Measurements from ENCODE around the gene RPH3AL.
"Not testable (repeated sequence)": the region's sequence is repeated elsewhere in the genome, so short reads cannot be mapped to it uniquely, and the experiment has no call there.

The RPH3AL gene

DNA sequence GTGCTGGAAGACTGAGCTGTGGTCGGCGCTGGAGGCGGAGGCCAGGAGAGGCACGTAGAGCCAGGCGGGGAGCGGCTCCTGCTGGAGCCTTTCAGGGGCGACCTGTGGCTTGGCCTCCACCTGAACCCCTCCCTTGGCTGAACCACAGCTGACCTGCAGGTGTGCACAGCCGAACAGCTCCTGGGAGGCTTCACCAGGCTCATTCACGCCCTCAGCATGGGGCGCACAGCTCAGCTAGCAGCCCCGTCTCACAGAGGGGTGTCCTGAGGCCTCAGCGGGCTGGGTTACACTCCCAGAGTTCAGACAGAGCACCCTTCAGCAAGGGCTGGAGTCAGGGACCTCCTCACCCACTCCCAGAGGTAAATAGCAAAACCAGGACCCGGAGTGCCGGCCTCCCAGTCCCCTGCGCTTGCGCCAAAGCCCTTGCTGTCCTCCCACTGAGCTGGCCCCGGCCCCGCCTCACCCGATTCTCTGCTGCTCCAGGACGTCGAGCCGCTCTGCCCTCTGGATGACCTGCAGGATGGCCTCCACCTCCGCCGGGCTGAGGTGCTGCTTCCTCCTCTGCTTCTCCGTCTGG is 31.7 kb downstream of the RPH3AL start:
- FAIRE-seq (no peak), DNase-seq (ENCODE audit: insufficient read length) (no peak)
- TF ChIP-seq POLR2A (IDR thresholded peaks at IDR 0.05; ENCODE audit: low read depth, low read length) (no peak), POLR2AphosphoS5 (IDR thresholded peaks at IDR 0.05; ENCODE audit: low read depth, low read length) (no peak), TAF1 (IDR thresholded peaks at IDR 0.05; ENCODE audit: borderline replicate concordance, low read depth, low read length) (no peak)

DNA sequence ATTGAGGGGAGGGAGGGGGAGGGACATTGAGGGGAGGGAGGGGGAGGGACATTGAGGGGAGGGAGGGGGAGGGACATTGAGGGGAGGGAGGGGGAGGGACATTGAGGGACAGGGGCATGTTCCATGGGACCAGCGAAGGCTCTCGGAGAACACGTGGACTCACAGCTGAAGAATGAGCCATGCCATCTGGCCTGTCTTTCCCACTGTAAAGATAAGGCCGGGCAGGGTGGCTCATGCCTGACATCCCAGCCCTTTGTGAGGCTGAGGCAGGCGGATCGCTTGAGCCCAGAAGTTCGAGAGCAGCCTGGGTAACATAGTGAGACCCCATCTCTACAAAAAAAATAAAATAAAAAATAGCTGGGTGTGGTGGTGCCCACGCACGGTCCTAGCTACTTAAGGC is 32.5 kb downstream of the RPH3AL start:
- TF ChIP-seq POLR2AphosphoS5 (IDR thresholded peaks at IDR 0.05; ENCODE audit: low read depth, low read length) (no peak), TAF1 (IDR thresholded peaks at IDR 0.05; ENCODE audit: borderline replicate concordance, low read depth, low read length) (no peak), POLR2A (IDR thresholded peaks at IDR 0.05; ENCODE audit: low read depth, low read length) (no peak)
- FAIRE-seq, result no peak
- DNase-seq (ENCODE audit: insufficient read length), result no peak

DNA sequence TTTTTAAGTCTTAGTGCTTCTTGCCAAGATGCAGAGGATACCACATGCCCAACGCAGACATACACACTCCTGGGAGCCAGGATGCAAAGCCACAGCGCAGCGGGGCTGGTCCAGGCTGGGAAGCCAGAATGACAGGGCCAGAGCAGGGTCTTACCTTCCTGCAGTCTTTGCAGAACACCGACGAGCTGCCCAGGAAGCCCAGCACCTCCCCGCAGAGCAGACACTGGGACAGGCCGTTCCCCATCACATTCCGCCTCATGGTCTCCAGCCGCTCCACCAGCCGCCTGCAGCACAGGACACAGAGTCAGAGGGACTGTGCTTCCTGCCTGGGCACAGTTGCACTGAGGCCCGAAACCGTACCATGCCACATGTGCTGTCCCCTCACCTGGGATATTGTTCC is 33.3 kb downstream of the RPH3AL start:
- DNase-seq (ENCODE audit: insufficient read length) (no peak), FAIRE-seq (no peak)
- TF ChIP-seq TAF1 (IDR thresholded peaks at IDR 0.05; ENCODE audit: borderline replicate concordance, low read depth, low read length) (no peak), POLR2AphosphoS5 (IDR thresholded peaks at IDR 0.05; ENCODE audit: low read depth, low read length) (no peak), POLR2A (IDR thresholded peaks at IDR 0.05; ENCODE audit: low read depth, low read length) (no peak)

DNA sequence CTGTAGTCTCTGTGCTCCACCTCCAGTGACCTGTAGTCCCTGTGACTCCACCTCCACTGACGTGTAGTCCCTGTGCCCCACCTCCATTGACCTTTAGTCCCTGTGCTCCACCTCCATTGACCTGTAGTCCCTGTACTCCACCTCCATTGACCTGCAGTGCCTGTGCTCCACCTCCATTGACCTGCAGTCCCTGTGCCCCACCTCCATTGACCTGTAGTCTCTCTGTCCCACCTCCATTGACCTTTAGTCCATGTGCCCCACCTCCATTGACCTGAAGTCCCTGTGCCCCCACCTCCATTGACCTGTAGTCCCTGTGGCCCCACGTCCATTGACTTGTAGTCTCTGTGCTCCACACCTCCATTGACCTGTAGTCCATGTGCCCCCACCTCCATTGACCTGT is 35.5 kb downstream of the RPH3AL start:
- FAIRE-seq; DNase-seq (ENCODE audit: insufficient read length): not testable (repeated sequence)

DNA sequence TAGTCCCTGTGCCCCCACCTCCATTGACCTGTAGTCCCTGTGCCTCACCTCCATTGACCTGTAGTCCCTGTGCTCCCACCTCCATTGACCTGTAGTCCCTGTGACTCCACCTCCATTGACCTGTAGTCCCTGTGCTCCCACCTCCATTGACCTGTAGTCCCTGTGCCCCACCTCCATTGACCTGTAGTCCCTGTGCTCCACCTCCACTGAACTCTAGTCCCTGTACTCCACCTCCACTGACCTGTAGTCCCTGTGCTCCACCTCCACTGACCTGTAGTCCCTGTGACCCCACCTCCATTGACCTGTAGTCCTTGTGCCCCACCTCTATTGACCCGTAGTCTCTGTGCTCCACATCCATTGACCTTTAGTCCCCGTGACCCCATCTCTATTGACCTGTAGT is 37.2 kb downstream of the RPH3AL start:
- not testable (repeated sequence) for FAIRE-seq

DNA sequence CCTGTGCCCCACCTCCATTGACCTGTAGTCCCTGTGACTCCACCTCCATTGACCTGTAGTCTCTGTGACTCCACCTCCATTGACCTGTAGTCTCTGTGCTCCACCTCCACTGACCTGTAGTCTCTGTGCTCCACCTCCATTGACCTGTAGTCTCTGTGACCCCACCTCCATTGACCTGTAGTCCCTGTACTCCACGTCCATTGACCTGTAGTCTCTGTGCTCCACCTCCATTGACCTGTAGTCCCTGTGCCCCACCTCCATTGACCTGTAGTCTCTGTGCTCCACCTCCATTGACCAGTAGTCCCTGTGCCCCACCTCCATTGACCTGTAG is 38.0 kb downstream of the RPH3AL start:
- FAIRE-seq; DNase-seq (ENCODE audit: insufficient read length): not testable (repeated sequence)

More for the DNA sequence above, 37.2 kb downstream of the RPH3AL start:
- DNase-seq (ENCODE audit: insufficient read length), result not testable (repeated sequence)

DNA sequence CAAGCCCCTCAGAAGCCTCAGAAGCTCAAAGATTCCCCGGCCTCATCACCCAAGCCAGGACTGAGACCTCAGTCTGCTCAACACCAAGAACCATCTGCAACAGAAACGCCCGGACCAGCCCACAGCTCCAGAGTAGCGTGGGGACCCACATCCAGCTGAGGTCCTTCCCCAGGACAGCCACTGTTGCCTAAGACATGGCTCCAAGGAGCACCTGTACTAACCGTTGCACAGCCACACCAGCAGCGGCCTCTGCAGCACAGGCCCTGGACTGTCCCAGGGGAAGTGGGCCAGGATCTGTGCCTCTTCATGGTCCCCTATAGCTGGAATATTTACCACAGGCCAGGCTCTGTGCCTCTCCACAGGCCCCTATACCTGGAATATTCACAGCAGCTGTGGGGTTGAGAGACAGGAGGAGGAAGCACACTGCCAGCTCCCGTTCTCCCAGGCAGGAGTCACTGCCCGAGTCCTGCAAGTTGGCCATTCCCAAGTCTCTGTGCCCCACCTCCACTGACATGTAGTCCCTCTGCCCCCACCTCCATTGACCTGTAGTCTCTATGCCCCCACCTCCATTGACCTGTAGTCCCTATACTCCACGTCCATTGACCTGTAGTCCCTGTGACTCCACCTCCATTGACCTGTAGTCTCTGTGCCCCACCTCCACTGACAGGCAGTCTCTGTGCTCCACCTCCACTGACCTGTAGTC is 38.5 kb downstream of the RPH3AL start:
- TF ChIP-seq POLR2A (IDR thresholded peaks at IDR 0.05; ENCODE audit: low read depth, low read length), result no peak
- TF ChIP-seq POLR2AphosphoS5 (IDR thresholded peaks at IDR 0.05; ENCODE audit: low read depth, low read length), result no peak
- no peak for TF ChIP-seq TAF1 (IDR thresholded peaks at IDR 0.05; ENCODE audit: borderline replicate concordance, low read depth, low read length)
- DNase-seq (ENCODE audit: insufficient read length) (no peak), FAIRE-seq (no peak)

DNA sequence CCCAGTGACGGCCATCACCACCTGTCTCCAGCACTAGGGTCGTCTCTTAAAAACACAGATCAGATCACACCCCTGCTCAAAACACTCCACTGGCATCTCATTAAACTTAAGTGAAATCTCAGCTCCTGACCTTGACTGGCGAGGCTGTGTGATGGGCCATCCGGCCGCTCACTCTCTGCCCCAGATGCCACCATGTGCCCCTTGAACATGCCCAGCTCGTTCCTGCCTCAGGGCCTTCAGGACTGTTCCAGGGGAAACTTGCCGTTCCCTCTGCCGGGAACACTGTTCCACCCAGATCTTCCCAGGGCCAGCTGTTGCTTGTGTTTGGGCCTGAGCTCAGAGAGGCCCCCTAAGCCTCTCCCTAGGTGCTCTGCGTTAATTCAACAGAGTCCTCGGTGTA is 39.4 kb downstream of the RPH3AL start:
- no peak for FAIRE-seq
- no peak for DNase-seq (ENCODE audit: insufficient read length)
- TF ChIP-seq TAF1 (IDR thresholded peaks at IDR 0.05; ENCODE audit: borderline replicate concordance, low read depth, low read length) (no peak), POLR2A (IDR thresholded peaks at IDR 0.05; ENCODE audit: low read depth, low read length) (no peak), POLR2AphosphoS5 (IDR thresholded peaks at IDR 0.05; ENCODE audit: low read depth, low read length) (no peak)

DNA sequence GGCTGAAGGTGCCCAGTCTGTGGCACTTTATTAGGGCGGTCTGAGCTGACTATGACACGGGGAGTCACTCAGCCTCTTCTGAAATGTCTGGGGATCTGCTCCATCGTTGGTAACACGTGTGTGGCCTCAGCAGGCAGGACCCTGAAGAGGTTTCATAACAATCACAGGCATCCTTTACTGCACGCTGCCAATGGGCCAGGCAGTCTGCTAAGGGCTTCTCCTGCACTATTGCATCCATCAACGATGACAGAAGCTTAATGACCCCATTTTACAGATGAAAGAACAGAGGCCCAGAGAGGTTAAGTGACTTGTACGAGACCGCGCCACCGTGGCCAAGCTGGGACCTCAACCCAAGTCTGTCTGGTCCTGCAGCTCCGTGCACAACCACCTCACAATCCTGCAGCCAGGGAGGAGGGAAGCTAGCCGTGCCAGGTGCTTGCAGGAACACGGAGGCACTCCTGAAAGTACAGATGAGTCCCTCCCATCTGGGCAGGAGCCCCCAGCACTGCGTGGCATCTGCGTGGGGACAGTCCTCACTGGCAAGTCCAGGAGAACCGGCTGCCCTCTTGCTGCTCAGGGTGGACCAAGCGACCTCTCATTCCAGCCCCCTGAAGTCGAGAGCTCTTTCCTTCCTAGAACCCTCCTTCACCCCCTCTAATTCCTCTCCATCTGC is 40.0 kb downstream of the RPH3AL start:
- FAIRE-seq (no peak), DNase-seq (ENCODE audit: insufficient read length) (no peak)
- no peak for TF ChIP-seq POLR2A (IDR thresholded peaks at IDR 0.05; ENCODE audit: low read depth, low read length)
- TF ChIP-seq TAF1 (IDR thresholded peaks at IDR 0.05; ENCODE audit: borderline replicate concordance, low read depth, low read length), result no peak
- no peak for TF ChIP-seq POLR2AphosphoS5 (IDR thresholded peaks at IDR 0.05; ENCODE audit: low read depth, low read length)

DNA sequence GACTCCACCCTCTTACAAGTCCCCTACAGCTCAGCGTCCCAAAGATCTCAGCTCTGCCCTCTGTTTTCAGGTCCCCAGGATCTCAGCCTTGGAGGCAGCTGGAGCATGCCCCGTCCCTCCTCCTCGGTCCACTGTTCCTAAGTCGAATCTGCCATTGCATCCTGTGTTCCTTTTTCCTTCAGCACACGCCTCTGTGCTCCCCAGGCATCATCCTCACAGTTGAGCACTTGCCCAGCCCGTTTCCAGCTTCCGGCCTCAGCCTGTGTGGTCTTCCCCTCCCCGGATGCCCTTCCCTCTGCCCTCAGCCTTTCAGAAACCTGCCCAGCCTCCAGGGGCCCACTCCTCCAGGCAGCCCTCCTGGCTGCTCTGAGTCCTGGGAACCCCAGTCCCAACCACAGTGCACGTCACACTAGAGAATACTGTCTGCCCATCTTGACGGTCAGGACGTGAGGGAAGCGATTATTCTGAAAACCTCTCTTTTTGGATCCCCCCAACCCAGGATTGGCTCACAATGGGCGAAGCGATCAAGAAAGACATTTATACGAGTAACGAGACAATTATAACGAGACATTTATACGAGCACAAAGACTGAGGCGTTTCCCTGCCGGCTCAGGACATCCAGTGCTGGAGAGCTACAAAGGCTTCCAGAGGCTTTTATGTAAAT is 41.4 kb downstream of the RPH3AL start:
- FAIRE-seq (no peak), DNase-seq (ENCODE audit: insufficient read length) (no peak)
- no peak for TF ChIP-seq POLR2A (IDR thresholded peaks at IDR 0.05; ENCODE audit: low read depth, low read length)
- no peak for TF ChIP-seq TAF1 (IDR thresholded peaks at IDR 0.05; ENCODE audit: borderline replicate concordance, low read depth, low read length)
- no peak for TF ChIP-seq POLR2AphosphoS5 (IDR thresholded peaks at IDR 0.05; ENCODE audit: low read depth, low read length)

DNA sequence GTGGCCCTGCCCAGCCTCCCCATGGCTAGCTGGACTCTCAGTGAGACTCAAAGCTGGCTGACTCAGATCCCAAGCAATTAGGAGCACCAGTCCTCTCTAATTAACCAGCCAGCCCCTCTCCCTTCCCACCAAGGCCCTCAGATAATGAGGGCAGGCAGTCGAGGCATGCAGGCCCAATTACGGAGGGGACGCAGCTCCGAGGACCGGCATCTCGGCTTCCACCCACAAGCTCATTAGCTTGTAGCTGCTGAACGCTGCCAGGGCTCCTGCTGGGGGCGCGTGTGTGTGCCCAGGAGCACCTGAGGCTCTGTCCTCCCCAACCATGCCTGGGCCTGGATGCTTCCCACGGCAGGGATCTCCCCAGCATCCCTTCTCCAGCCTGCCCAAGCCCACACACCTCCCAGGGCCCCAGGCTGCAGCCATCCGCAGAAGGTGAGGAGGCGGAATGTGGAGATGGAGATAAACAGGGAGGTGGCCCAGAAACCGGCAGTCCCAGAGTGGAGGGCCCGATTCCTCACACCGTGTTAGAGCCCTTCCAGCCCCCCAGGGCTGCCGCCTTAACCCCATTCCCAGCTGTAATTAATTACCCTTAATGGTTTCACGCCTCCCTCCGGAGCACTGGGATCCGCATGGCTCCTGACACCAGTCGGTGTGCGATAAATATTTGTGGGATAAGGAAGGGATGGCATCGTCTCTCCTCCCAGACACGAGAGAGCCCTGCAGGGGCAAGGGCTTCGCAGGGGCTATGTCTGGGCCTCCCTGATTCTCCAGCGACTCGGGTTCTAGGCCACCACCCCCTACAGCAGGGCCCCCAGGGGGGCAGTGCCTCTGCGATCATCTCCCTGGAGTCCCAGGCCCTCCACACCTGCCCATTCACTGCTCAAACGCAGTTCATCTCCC is 42.2 kb downstream of the RPH3AL start:
- DNase-seq (ENCODE audit: insufficient read length) (no peak), FAIRE-seq (no peak)
- no peak for TF ChIP-seq TAF1 (IDR thresholded peaks at IDR 0.05; ENCODE audit: borderline replicate concordance, low read depth, low read length)
- TF ChIP-seq POLR2AphosphoS5 (IDR thresholded peaks at IDR 0.05; ENCODE audit: low read depth, low read length), result no peak
- TF ChIP-seq POLR2A (IDR thresholded peaks at IDR 0.05; ENCODE audit: low read depth, low read length), result no peak

All from GM12892 (cell line).